Stimulated activated CD8-positive, alpha-beta memory T cell treated with anti-CD3 and anti-CD28 coated beads, Interleukin-7, amount 100 ng/mL, for 4 hours (primary cell): ENCODE data around the gene NOTO.

Experiments used
- DNase-seq, 2 donors: peaks; one replicate each; pipeline ENCODE4 v3.0.0-alpha.2; 2020; ENCODE audit warnings: low read depth in 2 of 2

The NOTO gene

DNA sequence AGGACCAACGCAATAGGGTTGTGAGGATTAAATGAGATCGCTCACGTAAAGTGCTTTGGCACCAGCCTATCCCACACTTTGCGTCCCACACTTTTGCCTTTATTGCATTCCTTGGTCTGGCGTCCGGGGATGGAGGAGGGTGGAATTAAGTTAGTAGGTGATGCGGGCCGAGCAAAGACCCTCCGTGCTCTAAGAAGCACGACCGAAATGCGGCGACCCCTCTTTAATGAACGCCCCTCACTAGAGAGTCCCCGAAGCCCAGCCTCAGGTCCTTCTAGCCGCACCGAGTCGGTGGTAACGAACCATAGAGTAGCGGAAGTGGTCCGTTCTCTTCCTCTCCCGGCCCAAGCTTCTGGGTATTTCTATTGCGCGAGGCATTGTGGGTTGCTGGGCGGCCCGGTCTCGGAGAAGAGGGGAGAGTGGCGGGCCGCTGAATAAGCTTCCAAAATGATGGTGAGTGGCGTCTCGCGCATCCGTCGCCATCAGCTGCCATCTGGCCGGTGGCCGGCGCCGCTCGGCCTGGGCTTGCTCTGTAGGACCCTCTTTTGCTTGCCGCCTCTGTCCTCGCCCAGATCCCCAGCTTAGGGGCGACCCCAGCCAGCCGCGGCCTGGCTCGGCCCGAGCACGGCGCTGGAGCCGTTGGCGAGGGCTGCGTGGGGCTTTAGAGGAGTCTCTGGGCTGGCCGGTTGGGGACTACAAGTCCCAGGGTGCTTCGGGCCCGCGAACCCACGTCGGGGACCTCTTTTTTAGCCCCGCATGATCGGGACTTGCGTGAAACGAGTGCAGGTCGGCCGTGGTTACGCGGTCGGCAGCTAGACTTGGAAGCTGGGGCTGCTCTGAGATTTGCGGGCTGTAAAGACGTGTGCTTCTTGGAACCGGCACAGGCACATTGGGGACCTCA, 31.8 kb downstream of the NOTO start, which contains the start of gene CCT7:
Gene CCT7 (plus strand): TSS at position 377 of the 901 bp plus-strand sequence. CDS start 71 bp downstream, at position 448.
- peak; percentile 81 to 84 for DNase-seq

- no peak for DNase-seq
These were observed 33.1 kb downstream of the NOTO start for GRCh38 chr2:73235315-73236028.

GRCh38 chr2:73237168-73237567, 34.8 kb downstream of the NOTO start:
- no peak for DNase-seq

- no peak for DNase-seq
These were observed 35.8 kb downstream of the NOTO start for GRCh38 chr2:73238149-73238548.

DNA sequence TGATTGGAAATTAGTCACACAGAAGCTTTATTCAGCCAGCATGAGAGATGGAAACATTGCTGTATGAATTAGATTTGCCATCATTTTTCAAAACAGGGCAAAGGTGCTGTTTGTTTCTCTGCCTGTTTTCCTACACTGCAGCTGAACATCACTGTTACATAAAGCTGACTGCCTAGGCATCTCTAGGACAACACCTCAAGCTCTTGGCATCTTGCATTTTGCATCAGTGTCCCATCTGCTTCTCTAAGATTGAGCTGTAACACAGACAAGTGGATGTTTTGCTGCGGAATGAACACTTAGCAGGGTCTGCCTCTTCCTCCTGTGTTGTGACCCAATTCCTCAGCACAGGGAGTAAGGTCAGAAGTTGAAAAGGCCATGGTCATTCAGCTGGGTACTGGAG, 36.6 kb downstream of the NOTO start:
- no peak for DNase-seq

GRCh38 chr2:73239776-73240175, 37.4 kb downstream of the NOTO start:
- DNase-seq: no peak

- DNase-seq: no peak
These were observed 41.7 kb downstream of the NOTO start for GRCh38 chr2:73243884-73244570.

- DNase-seq: no peak
These were observed 42.2 kb downstream of the NOTO start for GRCh38 chr2:73244580-73244979.

DNA sequence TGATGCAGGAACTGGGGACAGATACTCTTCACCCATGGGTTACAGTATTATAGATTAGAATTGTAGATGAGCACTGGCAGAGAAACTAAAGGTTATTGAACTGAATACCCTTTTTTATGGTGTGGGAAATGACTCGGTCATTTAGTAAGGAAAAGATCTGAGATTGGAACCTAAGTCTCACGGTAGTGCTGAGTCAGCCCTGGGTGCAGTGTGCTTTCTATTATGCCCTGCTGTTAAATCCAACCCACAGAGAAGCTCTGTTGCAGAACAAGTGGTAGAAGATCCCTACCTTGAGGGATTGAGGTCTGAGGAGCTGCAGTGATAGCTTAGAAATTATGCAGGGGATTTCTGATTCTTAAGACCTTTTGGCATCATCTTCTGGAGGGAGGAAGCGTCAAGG, 44.5 kb downstream of the NOTO start:
- no peak for DNase-seq

GRCh38 chr2:73249636-73250035, 47.3 kb downstream of the NOTO start:
- no peak for DNase-seq

DNA sequence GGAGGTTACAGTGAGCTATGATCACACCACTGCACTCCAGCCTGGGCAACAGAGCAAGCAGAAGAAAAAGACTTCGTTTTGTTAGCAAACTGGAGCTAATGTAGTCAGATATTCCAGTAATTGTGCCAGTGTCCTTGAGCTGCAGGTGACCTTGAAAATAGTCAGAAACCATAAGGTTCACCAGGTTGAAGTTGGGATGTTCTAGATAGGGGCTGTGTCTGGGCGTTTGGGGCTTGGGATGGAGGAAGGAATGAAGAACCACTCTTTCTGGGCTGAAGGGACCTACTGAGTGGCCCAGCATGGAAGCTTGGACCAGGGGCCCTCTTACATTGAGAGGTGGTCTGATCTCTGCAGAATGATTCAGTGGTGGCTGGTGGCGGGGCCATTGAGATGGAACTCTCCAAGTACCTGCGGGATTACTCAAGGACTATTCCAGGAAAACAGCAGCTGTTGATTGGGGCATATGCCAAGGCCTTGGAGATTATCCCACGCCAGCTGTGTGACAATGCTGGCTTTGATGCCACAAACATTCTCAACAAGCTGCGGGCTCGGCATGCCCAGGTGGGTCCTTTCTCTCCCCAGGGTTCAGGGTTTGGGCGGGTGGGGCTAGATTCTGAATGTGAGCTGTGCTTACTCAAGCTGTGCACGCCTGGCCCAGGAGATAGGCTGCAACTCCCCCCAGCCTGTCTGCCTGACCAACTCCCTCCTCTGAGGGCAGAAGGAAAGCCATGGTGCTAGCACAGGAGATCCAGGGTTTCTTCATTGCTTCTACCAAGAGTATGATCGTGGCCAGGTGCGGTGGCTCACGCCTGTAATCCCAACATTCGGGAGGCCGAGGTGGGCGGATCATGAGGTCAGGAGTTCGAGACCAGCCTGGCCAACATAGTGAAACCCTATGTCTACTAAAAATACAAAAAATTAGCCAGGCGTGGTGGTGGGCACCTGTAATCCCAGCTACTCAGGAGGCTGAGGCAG, 48.8 kb downstream of the NOTO start:
- no peak for DNase-seq

DNA sequence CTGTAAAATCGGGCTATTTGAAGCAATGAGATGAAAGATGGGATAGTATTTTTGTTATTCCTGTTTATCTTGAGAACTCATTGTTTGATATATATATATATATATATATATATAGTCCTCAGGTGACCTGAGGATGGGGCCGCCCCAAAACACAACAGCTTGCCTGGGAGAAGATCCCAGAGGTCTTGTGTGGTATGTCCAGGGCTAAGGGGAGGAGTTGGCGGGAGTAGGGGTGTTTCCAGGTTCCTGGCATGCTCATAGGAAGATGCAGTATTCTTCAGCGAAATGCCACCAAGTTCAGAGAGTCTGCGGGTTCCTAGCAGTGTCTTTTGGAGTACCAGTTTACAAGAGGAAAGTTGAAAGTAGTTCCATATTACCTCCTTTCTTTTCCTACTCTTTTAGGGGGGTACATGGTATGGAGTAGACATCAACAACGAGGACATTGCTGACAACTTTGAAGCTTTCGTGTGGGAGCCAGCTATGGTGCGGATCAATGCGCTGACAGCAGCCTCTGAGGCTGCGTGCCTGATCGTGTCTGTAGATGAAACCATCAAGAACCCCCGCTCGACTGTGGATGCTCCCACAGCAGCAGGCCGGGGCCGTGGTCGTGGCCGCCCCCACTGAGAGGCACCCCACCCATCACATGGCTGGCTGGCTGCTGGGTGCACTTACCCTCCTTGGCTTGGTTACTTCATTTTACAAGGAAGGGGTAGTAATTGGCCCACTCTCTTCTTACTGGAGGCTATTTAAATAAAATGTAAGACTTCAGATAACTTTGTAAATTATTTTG, 50.1 kb downstream of the NOTO start:
- no peak for DNase-seq

- no peak for DNase-seq
These were observed 51.0 kb downstream of the NOTO start for GRCh38 chr2:73253400-73253799.

DNA sequence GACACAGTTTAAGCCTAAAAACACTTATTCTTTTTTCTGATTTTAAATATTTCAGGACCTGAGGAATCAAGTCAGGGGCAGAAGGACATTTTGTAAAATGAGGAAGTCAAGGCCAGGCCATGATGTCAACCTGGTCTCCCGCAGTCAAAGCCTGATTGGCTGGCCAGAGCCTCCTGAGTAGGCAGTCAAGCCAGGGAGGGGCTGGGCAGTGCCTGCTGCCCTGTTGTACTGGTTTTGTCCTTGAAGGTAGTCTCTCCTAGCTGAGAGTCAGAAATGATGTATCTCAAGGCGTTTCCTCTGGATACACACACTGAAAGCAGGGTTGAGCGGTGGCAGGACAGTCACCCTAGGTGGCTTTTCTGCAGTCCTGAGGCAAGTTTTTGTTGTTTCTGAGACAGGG, 51.5 kb downstream of the NOTO start:
- no peak for DNase-seq

DNA sequence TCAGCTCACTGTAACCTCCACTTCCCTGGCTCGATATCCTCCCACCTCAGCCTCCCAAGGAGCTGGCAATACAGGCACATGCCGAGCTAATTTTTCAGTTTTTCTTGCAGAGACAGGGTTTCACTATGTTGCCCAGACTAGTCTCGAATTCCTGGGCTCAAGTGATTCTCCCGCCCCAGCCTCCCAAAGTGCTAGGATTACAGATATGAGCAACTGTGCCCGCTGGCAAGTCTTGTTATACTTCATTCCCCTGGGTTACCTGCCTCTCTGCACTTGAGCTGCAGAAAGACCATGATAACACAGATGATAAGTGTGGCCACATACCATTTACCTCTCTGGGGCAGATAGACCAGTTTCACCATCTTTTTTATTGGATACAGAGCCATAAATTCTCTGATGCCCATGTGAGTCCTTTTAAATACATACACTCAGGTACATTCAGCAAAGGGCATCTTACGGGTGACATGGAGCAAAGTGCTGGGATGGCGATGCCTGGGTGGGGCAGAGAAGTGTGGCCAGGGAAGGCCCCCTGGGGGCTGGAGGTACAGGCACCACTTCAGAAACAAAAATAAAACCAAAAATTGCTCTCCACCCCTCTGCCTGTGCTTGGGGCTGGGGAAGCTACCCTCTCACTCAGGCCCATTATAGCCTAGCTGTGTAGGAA, 52.1 kb downstream of the NOTO start:
- DNase-seq: no peak

DNA sequence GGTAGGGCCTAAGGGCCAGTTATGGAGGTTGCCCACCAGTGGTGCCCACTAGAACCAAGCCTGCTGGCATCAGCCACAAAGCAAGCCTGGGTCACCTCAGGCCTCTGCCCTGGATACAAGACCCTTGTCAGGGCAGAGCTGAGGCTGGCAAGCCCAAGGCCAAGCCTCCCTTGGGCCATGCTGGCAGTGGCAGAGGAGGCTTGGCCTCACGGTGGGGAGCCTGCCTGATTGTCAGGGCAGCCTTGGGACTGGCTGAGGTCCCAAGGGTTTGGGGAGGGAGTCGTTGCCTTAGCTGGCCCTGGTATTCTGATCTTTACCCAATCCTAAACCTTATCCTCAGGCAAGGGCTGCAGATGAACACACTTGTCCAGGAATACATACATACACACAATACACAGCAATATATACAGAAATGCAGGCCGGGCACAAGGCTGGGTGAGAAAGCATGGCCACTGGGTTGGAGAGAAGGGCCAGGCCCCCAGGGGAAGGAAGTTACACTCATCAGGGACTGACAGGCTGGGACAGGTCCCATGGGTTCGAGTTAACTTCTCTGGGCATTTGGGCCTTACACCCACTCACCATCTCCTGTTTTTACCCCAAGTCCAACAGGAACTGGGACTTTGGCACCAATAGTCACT, 52.8 kb downstream of the NOTO start:
- no peak for DNase-seq

- no peak for DNase-seq
These were observed 53.7 kb downstream of the NOTO start for GRCh38 chr2:73255907-73256617.

DNA sequence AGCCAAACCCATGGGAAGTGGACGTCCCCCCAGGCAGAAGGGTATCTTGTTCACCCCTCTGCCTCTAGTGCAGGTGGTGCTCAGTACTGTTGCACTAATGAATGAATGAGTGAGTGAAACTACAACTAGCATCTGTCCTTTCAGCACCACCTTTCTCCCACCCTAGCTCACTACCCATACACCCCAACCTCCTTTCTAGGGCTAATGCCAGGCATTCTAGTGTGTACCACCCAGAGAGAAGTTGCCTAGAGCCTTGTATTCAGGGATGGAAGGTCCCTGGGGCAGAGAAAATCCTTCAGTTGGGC, 54.2 kb downstream of the NOTO start:
- no peak for DNase-seq

DNA sequence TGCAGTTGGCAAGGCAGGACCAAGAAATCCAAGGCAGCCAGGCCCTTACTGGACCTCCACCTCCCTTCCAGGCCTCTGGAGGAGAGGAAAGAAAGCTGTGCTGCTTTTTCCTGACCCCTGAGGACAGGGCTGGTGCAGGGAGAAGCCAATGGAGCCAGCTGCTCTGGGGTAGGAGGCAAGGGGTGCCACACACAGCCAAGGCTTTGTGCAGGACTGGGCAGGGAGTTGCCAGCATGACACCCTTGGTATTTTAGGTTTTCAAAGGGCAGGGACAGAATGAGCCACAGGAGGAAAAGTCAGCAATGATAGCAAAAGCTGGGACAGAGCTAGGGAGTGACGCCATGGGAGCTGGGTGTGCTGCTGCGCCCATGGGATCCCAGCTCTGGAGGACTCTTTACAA, 54.6 kb downstream of the NOTO start:
- no peak for DNase-seq
